GM18519 (cell line): ENCODE measurements around the gene U2AF1L4.

ENCODE experiments used
- ATAC-seq: cut with Tn5 transposase; IDR thresholded peaks from one replicate; pipeline ENCODE4 v1.9.1; 2021; ENCODE audit warnings: mild to moderate bottlenecking, moderate library complexity; ENCODE audit not compliant: unreplicated experiment, low FRiP score

Gene U2AF1L4

GRCh38 chr19:35715355-35715809 lies 29.8 kb downstream of the U2AF1L4 start:
- ATAC-seq, result no peak

GRCh38 chr19:35714601-35715354 lies 30.4 kb downstream of the U2AF1L4 start:
- no peak for ATAC-seq

- no peak for ATAC-seq
These were observed 31.2 kb downstream of the U2AF1L4 start for GRCh38 chr19:35713904-35714495.

- ATAC-seq, result no peak
These were observed 31.7 kb downstream of the U2AF1L4 start for GRCh38 chr19:35713506-35713850.

- ATAC-seq, result no peak
These were observed 32.4 kb downstream of the U2AF1L4 start for GRCh38 chr19:35712567-35713505.

- no peak for ATAC-seq
These were observed 34.2 kb downstream of the U2AF1L4 start for GRCh38 chr19:35710784-35711723.

- ATAC-seq, result no peak
These were observed 36.8 kb downstream of the U2AF1L4 start for GRCh38 chr19:35708391-35708790.

GRCh38 chr19:35704218-35704617 lies 41.0 kb downstream of the U2AF1L4 start, which contains the start of gene ZBTB32:
TSS of gene ZBTB32 (plus strand) at chr19:35704558. CDS start at chr19:35714627, 10,069 bp downstream.
- no peak for ATAC-seq

GRCh38 chr19:35703343-35703742 lies 41.9 kb downstream of the U2AF1L4 start:
- ATAC-seq, result no peak

GRCh38 chr19:35702223-35703012 lies 42.8 kb downstream of the U2AF1L4 start:
- ATAC-seq, result peak; percentile 90

GRCh38 chr19:35696835-35697234 lies 48.4 kb downstream of the U2AF1L4 start:
- no peak for ATAC-seq

GRCh38 chr19:35695895-35696422 lies 49.3 kb downstream of the U2AF1L4 start:
- ATAC-seq, result no peak

- ATAC-seq, result no peak
These were observed 51.2 kb downstream of the U2AF1L4 start for GRCh38 chr19:35693835-35694599.

- ATAC-seq, result no peak
These were observed 51.8 kb downstream of the U2AF1L4 start for GRCh38 chr19:35693422-35693821.
